OCI-LY1 (cell line): ENCODE measurements around the gene VGLL1.

Source experiments
- H2AFZ ChIP-seq: fragments of 200-600 bp; sonication (generic), shearing (Covaris generic); 2 replicates; pipeline ENCODE4 v1.6.0; 2014; ENCODE audit warnings: antibody characterized with exemption, mild to moderate bottlenecking, low read length
- H3F3A ChIP-seq: fragments of 200-600 bp; sonication (generic), shearing (Covaris generic); 2 replicates; pipeline ENCODE4 v1.6.0; 2014; ENCODE audit warnings: mild to moderate bottlenecking, antibody characterized with exemption, low read length, moderate library complexity; ENCODE audit not compliant: insufficient read depth
- H3K27ac ChIP-seq: fragments of 200-600 bp; sonication (generic); 2 replicates; pipeline ENCODE4 v1.5.1; 2014; ENCODE audit warnings: low read length, mixed run types, mild to moderate bottlenecking, low read depth; ENCODE audit not compliant: poor library complexity, severe bottlenecking
- H3K27me3 ChIP-seq: fragments of 200-600 bp; sonication (generic); 2 replicates; pipeline ENCODE4 v1.6.0; 2014; ENCODE audit warnings: antibody characterized with exemption, mild to moderate bottlenecking, low read length, moderate library complexity; ENCODE audit not compliant: insufficient read depth
- H3K36me3 ChIP-seq: fragments of 200-600 bp; sonication (generic); 2 replicates; pipeline ENCODE4 v1.6.1; 2014; ENCODE audit warnings: mild to moderate bottlenecking, antibody characterized with exemption, low read length, moderate library complexity, mixed read lengths; ENCODE audit not compliant: insufficient read depth
- H3K4me1 ChIP-seq: fragments of 200-600 bp; sonication (generic); 2 replicates; pipeline ENCODE4 v1.5.1; 2014; ENCODE audit warnings: mild to moderate bottlenecking, low read length, moderate library complexity; ENCODE audit not compliant: insufficient read depth, severe bottlenecking
- H3K4me2 ChIP-seq: fragments of 200-600 bp; sonication (generic), shearing (Covaris generic); 2 replicates; pipeline ENCODE4 v1.6.1; 2014; ENCODE audit warnings: low read length
- H3K4me3 ChIP-seq: fragments of 200-600 bp; sonication (generic); 2 replicates; pipeline ENCODE4 v1.5.1; 2014; ENCODE audit warnings: low read length, low read depth, mild to moderate bottlenecking, mixed read lengths; ENCODE audit not compliant: poor library complexity, severe bottlenecking
- H3K79me2 ChIP-seq: fragments of 200-600 bp; shearing (Covaris generic); 2 replicates; pipeline ENCODE4 v1.6.1; 2016; ENCODE audit warnings: mixed run types, low read length, mixed read lengths; ENCODE audit not compliant: insufficient read depth
- H3K9ac ChIP-seq: fragments of 200-600 bp; sonication (generic), shearing (Covaris generic); 2 replicates; pipeline ENCODE4 v1.6.1; 2014; ENCODE audit warnings: mild to moderate bottlenecking, low read length, mixed read lengths
- H3K9me2 ChIP-seq: fragments of 200-600 bp; sonication (generic), shearing (Covaris generic); 2 replicates; pipeline ENCODE4 v1.6.1; 2014; ENCODE audit warnings: low read depth, mild to moderate bottlenecking, low read length, mixed read lengths
- H3K9me3 ChIP-seq: fragments of 200-600 bp; shearing (Covaris generic); 2 replicates; pipeline ENCODE4 v1.6.1; 2014; ENCODE audit warnings: low read length, mixed read lengths
- H4K20me1 ChIP-seq: fragments of 200-600 bp; sonication (generic), shearing (Covaris generic); 2 replicates; pipeline ENCODE4 v1.6.0; 2016; ENCODE audit warnings: mild to moderate bottlenecking, low read length; ENCODE audit not compliant: insufficient read depth
- CTCF ChIP-seq: fragments of 200-600 bp; sonication (generic), shearing (Covaris generic); IDR thresholded peaks from 2 replicates; pipeline ENCODE4 v1.5.1; 2017; ENCODE audit warnings: mild to moderate bottlenecking, antibody characterized with exemption, low read length, moderate library complexity, mixed read lengths
- EZH2 ChIP-seq: fragments of 200-600 bp; sonication (generic), shearing (Covaris generic); IDR thresholded peaks from 2 replicates; pipeline ENCODE4 v1.8.0; 2017; ENCODE audit warnings: borderline replicate concordance, mixed run types, mild to moderate bottlenecking, antibody characterized with exemption, low read length, moderate library complexity, mixed read lengths

The VGLL1 gene

GRCh38 chrX:136582624-136583023 lies 50.6 kb downstream of the VGLL1 start:
- Histone ChIP-seq H3K9me2 (no peaks in the 10 kb centered on the region), H3K9me3 (no peaks in the 10 kb centered on the region), H3F3A (no peaks in the 10 kb centered on the region), H3K4me2 (no peak overlapping the region), H3K79me2 (no peaks in the 10 kb centered on the region), H3K9ac (no peak overlapping the region), H3K27ac (no peak overlapping the region), H2AFZ (no peak overlapping the region), H3K4me1 (no peaks in the 10 kb centered on the region), H3K27me3 (no peaks in the 10 kb centered on the region), H3K4me3 (no peak overlapping the region), H4K20me1 (no peaks in the 10 kb centered on the region), H3K36me3 (no peaks in the 10 kb centered on the region)
- no peak for TF ChIP-seq EZH2
- TF ChIP-seq CTCF, result no peak

GRCh38 chrX:136584545-136584944 lies 52.5 kb downstream of the VGLL1 start:
- H2AFZ ChIP-seq, result no peak overlapping the region

GRCh38 chrX:136585262-136585661 lies 53.2 kb downstream of the VGLL1 start:
- no peaks in the 10 kb centered on the region for H3K9me3 ChIP-seq
- H3K9ac ChIP-seq, result no peak overlapping the region
- H3K9me2 ChIP-seq, result no peaks in the 10 kb centered on the region
- no peaks in the 10 kb centered on the region for H4K20me1 ChIP-seq
- H3K4me2 ChIP-seq, result no peak overlapping the region
- no peaks in the 10 kb centered on the region for H3K4me1 ChIP-seq
- H3K27ac ChIP-seq, result no peak overlapping the region
- no peaks in the 10 kb centered on the region for H3F3A ChIP-seq
- H3K4me3 ChIP-seq, result no peak overlapping the region
- H2AFZ ChIP-seq, result no peak overlapping the region
- H3K27me3 ChIP-seq, result no peaks in the 10 kb centered on the region
- H3K36me3 ChIP-seq, result no peaks in the 10 kb centered on the region
- no peaks in the 10 kb centered on the region for H3K79me2 ChIP-seq
- TF ChIP-seq EZH2, result no peak
- TF ChIP-seq CTCF, result no peak

More at GRCh38 chrX:136584545-136584944, 52.5 kb downstream of the VGLL1 start:
- no peaks in the 10 kb centered on the region for H3K79me2 ChIP-seq
- no peaks in the 10 kb centered on the region for H3F3A ChIP-seq
- TF ChIP-seq EZH2, result no peak
- no peaks in the 10 kb centered on the region for H3K9me3 ChIP-seq
- no peak overlapping the region for H3K9ac ChIP-seq
- H3K4me2 ChIP-seq, result no peak overlapping the region
- no peak overlapping the region for H3K27ac ChIP-seq
- no peaks in the 10 kb centered on the region for H3K4me1 ChIP-seq
- H3K4me3 ChIP-seq, result no peak overlapping the region
- H3K9me2 ChIP-seq, result no peaks in the 10 kb centered on the region
- no peaks in the 10 kb centered on the region for H4K20me1 ChIP-seq
- no peaks in the 10 kb centered on the region for H3K27me3 ChIP-seq
- no peaks in the 10 kb centered on the region for H3K36me3 ChIP-seq

GRCh38 chrX:136585960-136586359 lies 53.9 kb downstream of the VGLL1 start:
- Histone ChIP-seq H4K20me1 (no peaks in the 10 kb centered on the region), H3K27ac (no peak overlapping the region), H3K9ac (no peak overlapping the region), H3K79me2 (no peaks in the 10 kb centered on the region), H2AFZ (no peak overlapping the region), H3K4me3 (no peak overlapping the region), H3K36me3 (no peaks in the 10 kb centered on the region), H3K9me2 (no peaks in the 10 kb centered on the region), H3F3A (no peaks in the 10 kb centered on the region), H3K4me1 (no peaks in the 10 kb centered on the region), H3K4me2 (no peak overlapping the region), H3K9me3 (no peaks in the 10 kb centered on the region), H3K27me3 (no peaks in the 10 kb centered on the region)
- no peak for TF ChIP-seq CTCF
